NCI-H2171 treated with DMSO at 0.1 percent for 48 hours (cell line): ENCODE data around the gene BHLHE23.

Source experiments
- DNase-seq: peaks from one replicate; lab custom pipeline; 2025; lab: John Stamatoyannopoulos, UW

BHLHE23 gene

GRCh38 chr20:63006540-63007359 lies at the start of gene BHLHE23:
Gene BHLHE23 (minus strand): TSS chr20:63006964. CDS start chr20:63006774, 190 bp downstream.
- peak; percentile 71 for DNase-seq

- DNase-seq: no peak
These were observed 48.9 kb upstream of the BHLHE23 start for GRCh38 chr20:63055575-63056235.

GRCh38 chr20:63054681-63055240 lies 48.0 kb upstream of the BHLHE23 start:
- DNase-seq: no peak

- DNase-seq: no peak
These were observed 47.3 kb upstream of the BHLHE23 start for GRCh38 chr20:63054103-63054474.

GRCh38 chr20:63053432-63054102 lies 46.8 kb upstream of the BHLHE23 start:
- no peak for DNase-seq

- no peak for DNase-seq
These were observed 46.0 kb upstream of the BHLHE23 start for GRCh38 chr20:63052571-63053431.

- DNase-seq: no peak
These were observed 45.1 kb upstream of the BHLHE23 start for GRCh38 chr20:63051911-63052310.

GRCh38 chr20:63051186-63051860 lies 44.6 kb upstream of the BHLHE23 start:
- no peak for DNase-seq

- DNase-seq: no peak
These were observed 43.6 kb upstream of the BHLHE23 start for GRCh38 chr20:63050406-63050805.

- no peak for DNase-seq
These were observed 42.9 kb upstream of the BHLHE23 start for GRCh38 chr20:63049561-63050221.

- no peak for DNase-seq
These were observed 42.4 kb upstream of the BHLHE23 start for GRCh38 chr20:63049191-63049518.

GRCh38 chr20:63048516-63049190 lies 41.9 kb upstream of the BHLHE23 start:
- no peak for DNase-seq

GRCh38 chr20:63047946-63048345 lies 41.2 kb upstream of the BHLHE23 start:
- DNase-seq: no peak

GRCh38 chr20:63047267-63047666 lies 40.5 kb upstream of the BHLHE23 start:
- no peak for DNase-seq

GRCh38 chr20:63046841-63047240 lies 40.1 kb upstream of the BHLHE23 start:
- no peak for DNase-seq

GRCh38 chr20:63045991-63046390 lies 39.2 kb upstream of the BHLHE23 start:
- no peak for DNase-seq

- no peak for DNase-seq
These were observed 38.6 kb upstream of the BHLHE23 start for GRCh38 chr20:63045401-63045800.

- DNase-seq: no peak
These were observed 37.8 kb upstream of the BHLHE23 start for GRCh38 chr20:63044605-63045004.

- DNase-seq: no peak
These were observed 37.4 kb upstream of the BHLHE23 start for GRCh38 chr20:63044204-63044600.
